NB4 (cell line): Measurements from ENCODE around the gene PRDM4.

Experiments
- DNase-seq: peaks from one replicate; pipeline ENCODE4 v3.0.0; 2010; ENCODE audit warnings: low read depth
- H3K4me3 ChIP-seq: one replicate; pipeline ENCODE4 v1.5.1; 2011; ENCODE audit warnings: mild to moderate bottlenecking, low read depth, low read length, moderate library complexity
- CTCF ChIP-seq: IDR thresholded peaks from one replicate; pipeline ENCODE4 v1.5.1; 2012; ENCODE audit warnings: low read depth, low read length
- MYC ChIP-seq: IDR thresholded peaks from 2 replicates; pipeline ENCODE4 v1.6.1; 2011; ENCODE audit warnings: low read depth, low read length
- POLR2A ChIP-seq: IDR thresholded peaks from 2 replicates; pipeline ENCODE4 v1.6.1; 2011; ENCODE audit warnings: mild to moderate bottlenecking; ENCODE audit not compliant: insufficient read length; ENCODE audit errors: extremely low read depth
- TF ChIP-seq, protein P1 (sequence below): IDR thresholded peaks from 2 replicates; pipeline ENCODE4 v1.6.1; 2011; ENCODE audit warnings: low read depth, low read length

PRDM4 gene

DNA sequence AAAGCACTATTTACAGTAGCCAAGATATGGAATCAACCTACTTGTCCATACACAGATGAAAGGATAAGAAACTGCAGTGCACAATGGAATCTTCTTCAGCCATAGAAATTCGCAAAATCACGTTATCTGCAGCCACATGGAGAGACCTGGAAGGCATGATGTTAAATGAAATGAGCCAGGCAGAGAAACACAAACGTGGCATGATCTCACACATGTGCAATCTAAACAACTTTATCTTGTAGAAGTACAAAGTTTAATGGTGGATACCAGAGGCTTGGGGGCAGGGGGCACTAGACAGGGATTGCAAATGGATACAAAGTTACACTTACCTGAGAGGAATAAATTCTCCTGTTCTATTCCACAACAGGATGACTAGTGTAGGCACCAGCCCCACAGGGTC is 37.6 kb upstream of the PRDM4 start:
- no peak for TF ChIP-seq POLR2A
- no peak for TF ChIP-seq MYC
- TF ChIP-seq, protein P1, sequence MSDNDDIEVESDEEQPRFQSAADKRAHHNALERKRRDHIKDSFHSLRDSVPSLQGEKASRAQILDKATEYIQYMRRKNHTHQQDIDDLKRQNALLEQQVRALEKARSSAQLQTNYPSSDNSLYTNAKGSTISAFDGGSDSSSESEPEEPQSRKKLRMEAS = no peak
- TF ChIP-seq CTCF = no peak
- no peak for DNase-seq
- H3K4me3 ChIP-seq = no peak overlapping the region

- no peak for DNase-seq
- no peak overlapping the region for H3K4me3 ChIP-seq
- no peak for TF ChIP-seq CTCF
- TF ChIP-seq MYC = no peak
- no peak for TF ChIP-seq POLR2A
Observed at GRCh38 chr12:107794451-107794850, 33.5 kb upstream of the PRDM4 start.

DNA sequence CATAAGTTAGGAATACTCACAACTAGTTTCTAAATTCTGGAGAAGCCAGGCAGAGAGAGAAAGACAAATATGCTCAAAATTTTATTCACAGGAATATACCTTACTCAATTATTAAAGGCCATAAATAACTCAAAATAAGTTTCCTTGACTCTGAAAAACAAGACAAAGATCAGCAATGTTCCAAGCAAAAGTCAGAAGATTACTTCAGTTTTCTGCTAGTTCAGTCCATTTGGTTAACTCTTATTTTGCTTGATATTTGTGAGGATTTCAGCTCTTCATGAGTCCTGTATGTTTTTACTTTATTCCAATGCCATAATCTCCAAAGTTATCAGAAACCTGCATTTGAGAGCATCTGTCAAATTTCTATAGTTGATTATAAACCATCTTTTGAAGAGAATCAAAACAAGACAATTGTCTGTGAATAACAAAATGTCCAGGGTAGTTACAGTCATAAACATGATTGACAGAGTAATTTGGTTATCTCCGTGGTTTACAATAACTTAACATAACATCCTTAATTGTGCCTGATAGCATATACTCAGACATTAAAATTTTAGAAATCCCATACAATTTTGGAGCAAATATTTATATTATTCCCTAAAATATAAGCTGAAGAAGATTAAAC is 30.6 kb upstream of the PRDM4 start:
- TF ChIP-seq, protein P1 = no peak
- TF ChIP-seq CTCF (no peak), POLR2A (no peak), MYC (no peak)
- no peak overlapping the region for H3K4me3 ChIP-seq
- no peak for DNase-seq

DNA sequence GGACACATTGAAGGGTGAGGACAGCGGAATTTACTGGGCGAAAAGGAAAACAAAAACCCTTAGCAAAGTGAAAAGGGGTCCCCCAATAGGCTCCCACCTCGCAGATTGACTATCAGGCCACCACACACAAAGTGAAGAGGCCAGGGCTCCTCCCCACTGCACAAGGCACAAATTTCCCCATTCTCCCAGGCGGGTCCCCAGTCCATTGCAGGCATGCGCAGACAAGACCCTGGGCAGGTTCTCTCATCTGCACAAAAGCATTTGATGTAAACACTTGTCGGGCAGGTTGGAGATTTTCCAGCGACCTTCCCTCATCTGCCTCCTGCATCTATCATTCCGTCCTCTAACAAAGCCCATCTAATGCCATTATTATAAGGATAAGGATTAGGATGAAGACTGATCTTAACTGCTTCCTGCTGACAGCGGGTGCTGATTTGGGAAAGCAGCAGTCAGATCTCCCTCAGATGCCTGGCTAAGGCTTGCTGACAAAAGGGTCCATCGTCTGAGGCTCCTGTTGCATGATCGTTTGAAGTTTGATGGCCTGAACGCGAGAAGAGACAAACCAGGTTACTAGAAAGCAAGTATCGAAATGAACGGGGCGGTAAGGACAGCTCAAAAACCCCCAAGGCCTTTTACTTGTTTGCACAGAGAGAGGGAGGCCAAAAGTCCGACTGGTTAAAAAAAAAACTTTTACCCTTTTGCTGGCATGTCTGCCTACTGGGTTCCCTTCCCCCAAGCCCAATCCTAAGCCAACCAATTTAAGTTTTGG is 27.9 kb upstream of the PRDM4 start:
- no peak for DNase-seq
- no peak overlapping the region for H3K4me3 ChIP-seq
- TF ChIP-seq CTCF (no peak), MYC (no peak), POLR2A (no peak)
- TF ChIP-seq, protein P1 = no peak

- TF ChIP-seq CTCF (no peak), MYC (no peak), POLR2A (no peak)
- TF ChIP-seq, protein P1 = no peak
- no peak overlapping the region for H3K4me3 ChIP-seq
- DNase-seq = no peak
Observed at GRCh38 chr12:107788281-107788680, 27.3 kb upstream of the PRDM4 start.
